HepG2 (cell line): ENCODE results near the gene CASP7.

Source experiments
- EZH2 ChIP-seq: conservative IDR thresholded peaks from 2 replicates; pipeline ENCODE4 v1.6.1; 2012; ENCODE audit warnings: mild to moderate bottlenecking, low read depth, low read length, moderate library complexity
- MBNL3 ChIP-seq: fragments of 250-450 bp; sonication (Bioruptor Pico); conservative IDR thresholded peaks from 2 replicates; pipeline ENCODE4 v1.8.0; 2022; ENCODE audit warnings: mild to moderate bottlenecking, inconsistent platforms
- POLR2A ChIP-seq, 2 experiments: IDR thresholded peaks; 2 replicates each; pipeline ENCODE4 v1.6.1; 2011; ENCODE audit warnings: low read depth in 2 of 2, low read length in 2 of 2, mild to moderate bottlenecking in 1 of 2, moderate library complexity in 1 of 2; ENCODE audit not compliant: insufficient read depth in 1 of 2
- SMARCC2 ChIP-seq: fragments of 450-650 bp; IDR thresholded peaks from 2 replicates; pipeline ENCODE4 v1.6.1; 2017; ENCODE audit warnings: antibody characterized with exemption, mild to moderate bottlenecking
- STAG1 ChIP-seq: sonication (generic); formaldehyde crosslinking; IDR thresholded peaks from 2 replicates; pipeline ENCODE4 v1.4.0; 2020; ENCODE audit warnings: missing genetic modification reagents
- ZSCAN31 ChIP-seq: sonication (generic); formaldehyde crosslinking; IDR thresholded peaks from 2 replicates; pipeline ENCODE4 v1.5.0; 2020; ENCODE audit warnings: low read depth, mild to moderate bottlenecking, missing genetic modification reagents
- TF ChIP-seq, protein P1 (sequence below): sonication (generic); formaldehyde crosslinking; IDR thresholded peaks from 2 replicates; pipeline ENCODE4 v1.8.0; 2022; ENCODE audit warnings: low read depth, missing genetic modification reagents
- TF ChIP-seq, protein P2 (sequence below): sonication (generic); formaldehyde crosslinking; IDR thresholded peaks from 2 replicates; pipeline ENCODE4 v1.4.0; 2020; ENCODE audit warnings: missing genetic modification reagents, borderline replicate concordance
- TF ChIP-seq, protein P3 (sequence below): sonication (generic); formaldehyde crosslinking; IDR thresholded peaks from 2 replicates; pipeline ENCODE4 v1.5.0; 2020; ENCODE audit warnings: mild to moderate bottlenecking, missing genetic modification reagents, moderate library complexity

DNA sequence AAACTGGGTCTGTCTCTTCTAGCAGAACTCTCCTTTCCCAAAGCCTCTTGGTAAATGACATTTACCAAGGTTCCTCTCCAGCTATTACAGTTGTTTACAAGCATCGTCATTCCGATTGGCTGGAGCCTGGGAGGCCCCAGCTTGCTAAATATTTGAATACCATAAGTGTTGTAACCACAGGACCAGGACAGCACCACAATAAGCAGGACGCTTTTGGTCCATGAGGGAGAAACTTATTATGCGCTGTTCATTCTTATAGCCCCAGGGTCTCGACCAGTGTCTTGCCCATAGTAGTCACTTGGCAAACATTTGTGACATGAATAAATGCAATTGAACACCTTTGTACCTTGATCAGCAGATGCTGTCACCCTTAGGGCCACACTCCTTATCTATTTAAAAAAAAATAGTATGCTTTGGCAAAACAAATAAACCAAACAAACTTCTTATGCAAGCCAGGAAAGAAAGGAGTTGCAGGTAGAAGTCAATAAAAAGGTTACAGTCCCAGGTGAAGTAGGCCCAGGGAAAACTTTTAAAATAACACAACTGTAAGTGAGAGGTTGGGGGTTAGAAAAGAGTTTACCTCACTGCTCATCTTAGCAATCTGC is 48.7 kb upstream of the CASP7 start:
- TF ChIP-seq EZH2 (no peak), MBNL3 (no peak), STAG1 (CRISPR knock-in tag) (no peak), ZSCAN31 (CRISPR knock-in tag) (no peak), SMARCC2 (no peak), POLR2A (IDR thresholded peaks at IDR 0.05; ENCODE audit: insufficient read depth in 1 of 2, low read depth in 2 of 2, low read length in 2 of 2) (no peak)
- TF ChIP-seq, protein P1, sequence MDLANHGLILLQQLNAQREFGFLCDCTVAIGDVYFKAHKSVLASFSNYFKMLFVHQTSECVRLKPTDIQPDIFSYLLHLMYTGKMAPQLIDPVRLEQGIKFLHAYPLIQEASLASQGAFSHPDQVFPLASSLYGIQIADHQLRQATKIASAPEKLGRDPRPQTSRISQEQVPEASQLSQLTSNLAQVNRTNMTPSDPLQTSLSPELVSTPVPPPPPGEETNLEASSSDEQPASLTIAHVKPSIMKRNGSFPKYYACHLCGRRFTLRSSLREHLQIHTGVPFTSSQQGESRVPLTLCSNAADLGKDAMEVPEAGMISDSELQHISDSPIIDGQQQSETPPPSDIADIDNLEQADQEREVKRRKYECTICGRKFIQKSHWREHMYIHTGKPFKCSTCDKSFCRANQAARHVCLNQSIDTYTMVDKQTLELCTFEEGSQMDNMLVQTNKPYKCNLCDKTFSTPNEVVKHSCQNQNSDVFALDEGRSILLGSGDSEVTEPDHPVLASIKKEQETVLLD (CRISPR knock-in tag): no peak
- TF ChIP-seq, protein P2, sequence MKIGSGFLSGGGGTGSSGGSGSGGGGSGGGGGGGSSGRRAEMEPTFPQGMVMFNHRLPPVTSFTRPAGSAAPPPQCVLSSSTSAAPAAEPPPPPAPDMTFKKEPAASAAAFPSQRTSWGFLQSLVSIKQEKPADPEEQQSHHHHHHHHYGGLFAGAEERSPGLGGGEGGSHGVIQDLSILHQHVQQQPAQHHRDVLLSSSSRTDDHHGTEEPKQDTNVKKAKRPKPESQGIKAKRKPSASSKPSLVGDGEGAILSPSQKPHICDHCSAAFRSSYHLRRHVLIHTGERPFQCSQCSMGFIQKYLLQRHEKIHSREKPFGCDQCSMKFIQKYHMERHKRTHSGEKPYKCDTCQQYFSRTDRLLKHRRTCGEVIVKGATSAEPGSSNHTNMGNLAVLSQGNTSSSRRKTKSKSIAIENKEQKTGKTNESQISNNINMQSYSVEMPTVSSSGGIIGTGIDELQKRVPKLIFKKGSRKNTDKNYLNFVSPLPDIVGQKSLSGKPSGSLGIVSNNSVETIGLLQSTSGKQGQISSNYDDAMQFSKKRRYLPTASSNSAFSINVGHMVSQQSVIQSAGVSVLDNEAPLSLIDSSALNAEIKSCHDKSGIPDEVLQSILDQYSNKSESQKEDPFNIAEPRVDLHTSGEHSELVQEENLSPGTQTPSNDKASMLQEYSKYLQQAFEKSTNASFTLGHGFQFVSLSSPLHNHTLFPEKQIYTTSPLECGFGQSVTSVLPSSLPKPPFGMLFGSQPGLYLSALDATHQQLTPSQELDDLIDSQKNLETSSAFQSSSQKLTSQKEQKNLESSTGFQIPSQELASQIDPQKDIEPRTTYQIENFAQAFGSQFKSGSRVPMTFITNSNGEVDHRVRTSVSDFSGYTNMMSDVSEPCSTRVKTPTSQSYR (CRISPR knock-in tag): no peak
- TF ChIP-seq, protein P3, sequence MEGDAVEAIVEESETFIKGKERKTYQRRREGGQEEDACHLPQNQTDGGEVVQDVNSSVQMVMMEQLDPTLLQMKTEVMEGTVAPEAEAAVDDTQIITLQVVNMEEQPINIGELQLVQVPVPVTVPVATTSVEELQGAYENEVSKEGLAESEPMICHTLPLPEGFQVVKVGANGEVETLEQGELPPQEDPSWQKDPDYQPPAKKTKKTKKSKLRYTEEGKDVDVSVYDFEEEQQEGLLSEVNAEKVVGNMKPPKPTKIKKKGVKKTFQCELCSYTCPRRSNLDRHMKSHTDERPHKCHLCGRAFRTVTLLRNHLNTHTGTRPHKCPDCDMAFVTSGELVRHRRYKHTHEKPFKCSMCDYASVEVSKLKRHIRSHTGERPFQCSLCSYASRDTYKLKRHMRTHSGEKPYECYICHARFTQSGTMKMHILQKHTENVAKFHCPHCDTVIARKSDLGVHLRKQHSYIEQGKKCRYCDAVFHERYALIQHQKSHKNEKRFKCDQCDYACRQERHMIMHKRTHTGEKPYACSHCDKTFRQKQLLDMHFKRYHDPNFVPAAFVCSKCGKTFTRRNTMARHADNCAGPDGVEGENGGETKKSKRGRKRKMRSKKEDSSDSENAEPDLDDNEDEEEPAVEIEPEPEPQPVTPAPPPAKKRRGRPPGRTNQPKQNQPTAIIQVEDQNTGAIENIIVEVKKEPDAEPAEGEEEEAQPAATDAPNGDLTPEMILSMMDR (CRISPR knock-in tag): no peak
